HG03565 (cell line): ENCODE measurements around the gene GARNL3.

Experiments used
- ATAC-seq: cut with Tn5 transposase; IDR thresholded peaks from one replicate; pipeline ENCODE4 v1.9.1; 2021; ENCODE audit warnings: mild to moderate bottlenecking, moderate library complexity; ENCODE audit not compliant: unreplicated experiment

Gene GARNL3

GRCh38 chr9:127399736-127400269 is 135.2 kb downstream of the GARNL3 start:
- no peak for ATAC-seq

GRCh38 chr9:127402401-127403090 is 138.0 kb downstream of the GARNL3 start:
- no peak for ATAC-seq

DNA sequence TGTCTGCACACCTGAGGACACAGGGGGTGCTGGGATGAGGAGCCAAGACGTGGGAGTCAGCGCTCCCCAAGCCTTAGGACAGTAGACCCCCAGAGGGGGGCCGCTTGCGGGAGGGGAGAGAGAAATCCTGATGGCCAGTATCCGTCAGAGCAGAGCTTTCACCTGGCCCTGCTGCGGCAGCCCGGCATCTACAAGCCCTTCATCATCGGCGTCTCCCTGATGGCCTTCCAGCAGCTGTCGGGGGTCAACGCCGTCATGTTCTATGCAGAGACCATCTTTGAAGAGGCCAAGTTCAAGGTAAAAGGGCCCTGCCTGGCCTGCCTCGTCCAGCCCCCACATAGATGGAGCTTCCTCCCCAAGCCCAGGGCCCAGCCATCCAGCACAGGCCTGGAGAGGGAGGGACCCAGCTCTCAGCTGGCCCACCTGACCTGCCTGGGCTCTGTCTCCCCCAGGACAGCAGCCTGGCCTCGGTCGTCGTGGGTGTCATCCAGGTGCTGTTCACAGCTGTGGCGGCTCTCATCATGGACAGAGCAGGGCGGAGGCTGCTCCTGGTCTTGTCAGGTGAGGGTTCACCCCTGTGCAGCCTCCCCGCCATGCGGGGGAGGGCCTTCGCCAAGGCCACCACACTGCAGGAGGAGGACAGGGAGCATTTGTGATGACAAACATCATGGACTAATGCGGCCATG is 139.1 kb downstream of the GARNL3 start:
- no peak for ATAC-seq

DNA sequence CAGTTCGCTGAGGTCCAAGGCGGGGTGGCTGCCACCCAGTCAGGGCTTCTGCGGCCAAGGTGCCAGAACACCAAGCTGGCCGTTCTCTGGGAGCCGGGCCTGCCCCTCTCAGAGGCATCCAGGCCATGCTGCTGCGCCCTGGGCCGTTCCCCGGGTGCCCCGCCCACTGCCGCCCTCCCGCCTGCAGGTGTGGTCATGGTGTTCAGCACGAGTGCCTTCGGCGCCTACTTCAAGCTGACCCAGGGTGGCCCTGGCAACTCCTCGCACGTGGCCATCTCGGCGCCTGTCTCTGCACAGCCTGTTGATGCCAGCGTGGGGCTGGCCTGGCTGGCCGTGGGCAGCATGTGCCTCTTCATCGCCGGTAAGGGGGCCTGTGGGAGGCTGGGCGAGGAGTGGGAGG is 140.1 kb downstream of the GARNL3 start:
- no peak for ATAC-seq

- ATAC-seq, result no peak
These were observed 141.0 kb downstream of the GARNL3 start for GRCh38 chr9:127405344-127406125.

- ATAC-seq, result no peak
These were observed 142.4 kb downstream of the GARNL3 start for GRCh38 chr9:127406799-127407491.

- no peak for ATAC-seq
These were observed 142.9 kb downstream of the GARNL3 start for GRCh38 chr9:127407492-127407843.

DNA sequence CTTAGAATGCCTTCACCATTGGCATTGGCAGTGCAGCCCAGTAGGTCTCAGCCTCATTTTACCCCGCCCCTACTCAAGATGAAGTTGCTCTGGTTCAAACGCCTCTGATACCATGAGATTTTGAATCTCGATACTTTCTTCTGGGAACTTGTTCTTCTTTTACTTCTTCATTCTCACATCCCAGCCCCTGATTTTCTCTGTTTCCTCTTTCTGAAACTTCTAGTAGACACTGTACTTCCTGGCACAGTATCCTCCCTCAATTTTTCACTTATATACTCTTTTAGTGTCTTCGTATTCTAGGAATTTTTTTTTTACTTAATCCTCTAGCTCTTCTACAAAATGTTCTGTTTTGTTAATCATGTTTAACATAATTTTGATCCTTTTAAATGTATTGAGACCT is 146.5 kb downstream of the GARNL3 start:
- no peak for ATAC-seq

DNA sequence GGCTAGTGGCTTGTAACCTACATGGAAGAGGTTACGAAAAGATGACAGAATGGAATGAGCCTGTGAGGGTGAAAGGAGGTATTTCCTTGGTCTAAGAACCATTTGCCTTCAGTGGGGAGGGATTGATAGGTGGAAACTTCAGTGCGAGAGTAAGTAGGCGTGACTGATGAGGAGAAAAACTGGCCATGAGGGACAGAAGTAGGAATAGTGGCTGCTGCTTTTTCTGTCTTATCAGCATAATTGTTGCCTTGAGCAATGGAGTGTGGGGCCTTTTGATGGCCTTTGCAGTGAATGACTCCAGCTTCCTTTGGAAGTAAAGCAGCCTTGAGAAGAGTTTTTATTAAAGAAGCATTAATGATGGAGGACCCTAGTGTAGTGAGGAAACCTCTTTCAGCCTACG is 150.6 kb downstream of the GARNL3 start:
- ATAC-seq, result no peak

GRCh38 chr9:127415657-127416056 is 151.1 kb downstream of the GARNL3 start:
- ATAC-seq, result no peak

DNA sequence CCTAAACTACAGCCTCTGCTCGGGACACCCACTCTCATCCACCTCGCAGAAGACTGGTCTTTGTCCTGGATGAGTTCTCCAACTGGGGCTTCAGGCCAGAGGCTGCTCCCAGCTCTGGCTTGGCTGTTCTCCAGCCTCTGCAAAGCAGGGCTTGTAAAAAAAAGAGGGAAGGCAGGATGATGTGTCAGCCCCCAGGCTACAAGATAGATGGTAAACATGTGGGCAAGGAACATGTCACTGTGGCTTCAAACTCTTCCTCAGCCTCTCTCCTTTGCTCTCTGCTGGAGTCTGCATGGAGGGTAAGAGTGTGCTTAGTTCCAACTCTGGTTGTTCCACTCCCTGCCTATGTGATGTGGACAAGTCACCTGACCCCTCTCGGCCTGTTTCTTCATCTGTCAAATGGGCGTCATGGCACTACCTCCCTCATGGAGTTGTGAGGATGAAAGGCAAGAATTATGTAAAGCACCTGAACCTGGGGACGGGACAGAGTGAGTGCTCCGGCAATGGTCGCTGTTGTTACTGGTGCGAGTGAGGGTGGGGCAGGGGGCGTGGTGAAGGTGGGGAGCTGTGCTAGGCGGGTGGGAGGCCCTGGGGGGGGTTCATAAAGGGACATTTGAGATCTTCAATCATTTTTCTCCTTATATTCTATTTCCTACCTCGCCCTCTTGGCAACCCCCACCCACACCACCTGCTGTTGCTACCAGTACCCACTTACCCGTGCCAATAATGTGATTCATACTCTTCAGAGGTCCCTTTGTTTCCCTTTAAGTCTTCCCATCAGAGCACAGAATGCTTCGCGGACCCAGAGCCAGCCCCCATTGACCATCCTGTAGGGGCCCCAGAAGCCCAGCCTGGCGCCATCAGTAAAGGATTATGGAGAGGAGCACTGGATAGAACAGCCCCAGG is 152.8 kb downstream of the GARNL3 start:
- ATAC-seq, result no peak

GRCh38 chr9:127418037-127418471 is 153.5 kb downstream of the GARNL3 start:
- no peak for ATAC-seq

DNA sequence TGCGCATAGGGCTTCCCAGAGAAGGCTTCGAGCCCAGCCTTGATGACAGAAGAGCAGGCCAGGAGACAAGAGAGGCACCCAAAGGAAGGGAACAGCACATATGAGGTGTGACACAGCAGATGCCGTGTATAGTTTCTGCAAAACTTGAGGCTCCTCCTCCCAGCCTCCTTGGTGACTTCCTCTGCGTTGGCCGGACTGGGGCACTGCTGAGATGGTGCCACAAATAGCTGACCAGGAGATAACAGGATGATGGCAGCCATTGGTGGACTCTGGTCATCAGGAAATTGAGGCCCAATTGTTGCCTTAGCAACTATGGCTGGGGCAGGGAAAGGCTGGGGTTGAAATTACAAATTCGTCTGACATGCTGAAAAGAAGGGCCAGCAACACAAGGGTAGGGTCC is 154.8 kb downstream of the GARNL3 start:
- ATAC-seq, result no peak

DNA sequence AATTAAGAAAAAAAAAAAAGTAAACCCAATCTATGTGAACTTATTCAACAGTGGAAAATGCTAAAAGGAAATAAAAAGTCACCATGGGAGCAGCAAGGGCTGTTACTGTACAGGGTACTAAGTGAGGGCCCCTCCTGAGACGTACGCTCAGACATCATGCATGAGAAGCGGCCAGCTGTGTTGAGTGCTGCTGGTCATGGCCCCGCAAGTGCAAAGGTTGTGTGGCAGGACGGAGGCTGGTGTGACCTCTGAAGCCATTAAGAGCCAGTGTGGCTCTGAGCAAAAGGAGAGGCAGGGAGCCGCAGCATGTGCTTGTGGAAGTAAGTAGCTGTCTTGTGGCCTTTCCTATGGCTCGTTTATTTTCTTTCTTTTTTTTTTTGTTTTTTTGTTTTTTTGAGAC is 156.5 kb downstream of the GARNL3 start:
- no peak for ATAC-seq

DNA sequence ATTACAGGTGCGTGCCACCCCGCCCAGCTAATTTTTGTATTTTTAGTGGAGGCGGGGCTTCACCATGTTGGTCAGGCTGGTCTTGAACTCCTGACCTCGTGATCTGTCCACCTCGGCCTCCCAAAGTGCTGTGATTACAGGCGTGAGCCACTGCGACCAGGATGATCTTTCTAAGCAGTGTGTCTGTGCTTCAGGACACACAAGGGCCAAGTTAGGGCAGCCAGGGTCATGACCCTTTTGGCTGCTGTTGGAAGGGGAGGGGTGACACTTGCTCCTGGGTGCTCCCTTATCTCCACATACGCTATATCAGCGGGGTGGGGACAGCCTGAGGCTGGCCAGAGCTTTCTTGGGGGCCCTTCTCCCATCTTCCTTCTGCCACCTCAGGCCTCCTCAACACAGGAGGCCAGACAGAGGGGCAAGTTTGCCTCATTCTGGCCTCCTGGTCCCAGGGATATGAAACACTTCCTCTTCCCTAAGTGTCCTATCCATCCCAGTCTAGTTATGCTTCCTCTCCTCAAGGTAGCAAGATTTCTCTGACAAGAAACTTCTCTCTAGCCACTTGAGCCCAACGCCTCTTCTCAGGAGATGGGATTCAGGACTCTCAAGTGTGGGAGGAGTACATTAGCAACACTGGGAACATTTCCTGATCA is 157.7 kb downstream of the GARNL3 start:
- ATAC-seq, result no peak

- ATAC-seq, result no peak
These were observed 158.2 kb downstream of the GARNL3 start for GRCh38 chr9:127422787-127423186.

DNA sequence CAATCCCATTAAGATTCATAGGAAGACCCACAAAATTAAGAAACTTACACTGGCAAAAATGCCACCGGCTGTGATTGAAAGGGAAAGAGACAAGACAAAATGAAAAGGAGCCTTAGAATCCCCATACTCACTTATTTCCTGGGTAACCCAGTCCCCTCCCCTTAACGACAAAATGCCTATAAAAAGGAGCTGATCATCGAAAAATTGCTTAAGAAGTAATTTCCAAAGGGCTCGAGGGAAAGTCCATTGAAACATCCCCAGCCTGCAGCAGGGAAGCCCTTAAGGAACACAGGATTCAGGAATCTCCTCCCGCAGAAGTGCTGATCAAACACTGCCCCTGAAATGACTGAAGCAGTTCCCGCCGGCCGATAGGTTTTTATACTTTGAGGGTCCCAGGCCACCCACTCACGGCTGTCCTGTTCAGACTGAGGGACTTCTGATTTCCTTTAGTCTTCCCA is 158.9 kb downstream of the GARNL3 start:
- ATAC-seq, result no peak

- peak; percentile 85 for ATAC-seq
These were observed 159.5 kb downstream of the GARNL3 start, which contains the start of gene ZNF79 for GRCh38 chr9:127423934-127424675. ZNF79 (plus strand) TSS chr9:127424382; CDS start chr9:127424788, 406 bp downstream.

GRCh38 chr9:127424676-127424999 is 160.1 kb downstream of the GARNL3 start:
- no peak for ATAC-seq
